Body of pancreas (tissue), 4 donors: ENCODE results near the gene TMC3.

Experiments used
- CTCF ChIP-seq, 7 experiments: fragments of 450-650 bp in 4 of 7; fragments of 200-600 bp in 3 of 7; sonication (generic) in 3 of 7; IDR thresholded peaks; one replicate each; pipeline ENCODE4 v1.5.1; 2016 to 2019; ENCODE audit warnings: antibody characterized with exemption in 7 of 7
- POLR2A ChIP-seq, 3 donors: fragments of 450-650 bp; IDR thresholded peaks; one replicate each; pipeline ENCODE4 v1.6.1; 2016; ENCODE audit warnings: antibody characterized with exemption in 3 of 3, mild to moderate bottlenecking in 2 of 3

GRCh38 chr15:81298611-81299010 is 75.4 kb downstream of the TMC3 start:
- TF ChIP-seq CTCF (IDR thresholded peaks at IDR 0.05) (no peak), POLR2A (IDR thresholded peaks at IDR 0.05) (no peak)
